Spleen (tissue), 7 donors: ENCODE measurements around the gene SYNM.

Experiments
- POLR2A ChIP-seq, 3 donors: fragments of 450-650 bp; IDR thresholded peaks; one replicate each; pipeline ENCODE4 v1.5.1; 2017; ENCODE audit warnings: antibody characterized with exemption in 3 of 3, mild to moderate bottlenecking in 1 of 3
- TF ChIP-seq, protein P1 (sequence below), 11 experiments: fragments of 200-600 bp in 7 of 11; fragments of 450-650 bp in 4 of 11; sonication (generic) in 4 of 11; IDR thresholded peaks in 8 of 11; conservative IDR thresholded peaks in 3 of 11; 1 replicate in 7 of 11; 2 replicates in 4 of 11; pipeline versions ENCODE4 v1.4.0 to v1.8.0; 2016 to 2021; ENCODE audit warnings: antibody characterized with exemption in 11 of 11, inconsistent platforms in 4 of 11, mild to moderate bottlenecking in 1 of 11
- donor health status: DM: no; HTN: no; CAD: no; lungs with moderate emphysema.
- donor health status: DM: no; HTN: no; CAD: no.
- donor health status: DM: no; HTN: no; CAD: no.

DNA sequence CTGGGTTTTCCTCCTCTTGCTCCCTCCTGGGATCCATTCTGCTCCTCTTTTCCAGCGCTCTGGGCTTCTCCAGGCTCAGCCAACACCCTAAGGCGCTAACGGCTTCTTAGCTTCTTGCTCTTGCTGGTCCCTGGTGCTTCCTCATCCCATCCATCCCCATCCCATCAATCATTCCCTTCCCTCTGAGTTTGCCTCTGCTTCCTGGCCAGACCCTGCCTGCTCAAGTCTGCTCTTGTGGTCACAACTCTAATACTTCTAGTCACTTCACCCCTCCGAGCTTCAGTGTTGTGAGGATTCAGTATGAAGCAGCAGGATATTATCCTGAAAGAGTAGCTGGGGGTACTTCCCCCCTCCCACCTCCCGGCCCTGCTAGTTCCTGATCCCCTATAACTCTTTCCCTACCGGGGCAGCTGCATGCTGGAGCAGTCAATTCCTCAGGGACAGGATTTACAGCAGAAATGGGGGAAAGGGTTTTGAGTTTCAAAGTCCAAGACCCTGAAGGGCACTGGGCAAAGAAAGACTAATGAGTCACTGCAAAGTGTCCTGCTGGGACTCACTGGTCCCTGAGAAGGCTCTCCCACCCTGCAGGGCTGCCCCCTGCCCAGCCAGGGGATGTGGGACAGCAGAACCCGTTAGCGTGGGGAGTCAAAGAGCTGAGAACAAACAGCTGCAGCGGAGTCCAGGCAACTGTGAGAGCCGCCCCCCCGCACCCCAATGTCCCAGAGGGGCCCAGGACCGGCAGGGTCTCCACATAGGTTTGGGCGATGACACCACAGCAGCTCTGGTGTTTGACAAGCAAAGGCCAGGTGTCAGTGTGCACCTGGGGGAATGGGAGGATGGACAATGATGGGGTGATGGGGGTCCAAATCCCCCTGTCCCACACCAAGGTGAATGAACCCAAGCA is 2.3 kb upstream of the SYNM start:
- TF ChIP-seq, protein P1, sequence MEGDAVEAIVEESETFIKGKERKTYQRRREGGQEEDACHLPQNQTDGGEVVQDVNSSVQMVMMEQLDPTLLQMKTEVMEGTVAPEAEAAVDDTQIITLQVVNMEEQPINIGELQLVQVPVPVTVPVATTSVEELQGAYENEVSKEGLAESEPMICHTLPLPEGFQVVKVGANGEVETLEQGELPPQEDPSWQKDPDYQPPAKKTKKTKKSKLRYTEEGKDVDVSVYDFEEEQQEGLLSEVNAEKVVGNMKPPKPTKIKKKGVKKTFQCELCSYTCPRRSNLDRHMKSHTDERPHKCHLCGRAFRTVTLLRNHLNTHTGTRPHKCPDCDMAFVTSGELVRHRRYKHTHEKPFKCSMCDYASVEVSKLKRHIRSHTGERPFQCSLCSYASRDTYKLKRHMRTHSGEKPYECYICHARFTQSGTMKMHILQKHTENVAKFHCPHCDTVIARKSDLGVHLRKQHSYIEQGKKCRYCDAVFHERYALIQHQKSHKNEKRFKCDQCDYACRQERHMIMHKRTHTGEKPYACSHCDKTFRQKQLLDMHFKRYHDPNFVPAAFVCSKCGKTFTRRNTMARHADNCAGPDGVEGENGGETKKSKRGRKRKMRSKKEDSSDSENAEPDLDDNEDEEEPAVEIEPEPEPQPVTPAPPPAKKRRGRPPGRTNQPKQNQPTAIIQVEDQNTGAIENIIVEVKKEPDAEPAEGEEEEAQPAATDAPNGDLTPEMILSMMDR (IDR thresholded peaks at IDR 0.05 in 8 of 11, conservative IDR thresholded peaks at IDR 0.05 in 3 of 11), result no peak
- no peak for TF ChIP-seq POLR2A (IDR thresholded peaks at IDR 0.05)
